ENCODE results near the gene DNAH8.
"Not testable (repeated sequence)": the region's sequence is repeated elsewhere in the genome, so short reads cannot be mapped to it uniquely, and the experiment has no call there.

DNAH8 gene

DNA sequence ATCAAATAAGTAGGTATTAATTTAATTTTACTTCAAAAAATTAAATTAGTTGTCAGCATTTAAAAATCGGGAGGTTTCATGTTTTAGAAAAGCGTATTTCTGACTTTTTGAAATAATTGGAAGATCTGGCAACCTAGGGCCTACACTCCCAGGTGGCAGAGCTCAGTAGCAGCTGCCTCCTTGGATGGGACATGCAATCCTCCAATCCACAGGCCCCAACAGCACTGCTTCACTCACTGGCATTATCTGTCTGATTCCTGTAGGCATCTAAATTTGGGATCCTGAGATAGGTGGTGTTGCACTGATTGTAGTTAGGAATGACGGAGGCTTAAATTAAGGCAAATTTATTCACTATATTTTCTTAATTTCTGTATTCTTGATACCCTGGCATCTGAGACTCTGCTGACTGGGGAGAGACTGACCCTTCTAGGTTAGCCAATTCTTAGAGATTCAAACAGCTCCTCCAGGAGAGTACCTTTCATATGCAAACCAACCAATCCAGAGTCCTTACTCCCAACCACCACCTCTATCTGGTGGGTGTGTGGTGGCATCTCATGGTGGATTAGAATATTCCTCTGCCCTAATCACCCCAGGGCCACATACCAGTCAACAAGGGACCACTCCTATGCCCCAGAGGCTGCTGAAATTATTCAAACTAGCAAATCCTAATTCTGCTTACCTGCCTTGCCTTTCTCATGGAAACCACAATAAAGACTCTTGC is 186.9 kb downstream of the DNAH8 start:
- DNase-seq (ENCODE audit: low read depth in 2 of 2): no peak

DNA sequence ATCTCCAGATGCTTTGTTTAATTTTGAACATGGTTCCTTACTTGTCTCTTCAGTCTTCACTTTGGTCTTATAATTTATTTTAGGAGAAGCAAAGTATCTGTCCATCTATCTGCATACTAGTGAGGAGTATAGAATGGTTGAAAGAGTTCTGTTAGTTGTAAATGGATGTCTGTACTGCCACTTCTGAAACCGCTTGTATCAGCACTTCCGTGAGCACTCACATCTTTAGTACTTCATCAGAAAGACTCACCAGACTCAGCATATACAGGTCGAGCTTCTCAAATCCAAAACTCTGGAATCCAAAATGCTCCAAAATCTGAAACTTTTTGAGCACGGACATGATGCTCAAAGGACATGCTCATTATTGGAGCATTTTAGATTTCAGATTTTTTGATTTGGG is 191.5 kb downstream of the DNAH8 start:
- DNase-seq (ENCODE audit: low read depth in 2 of 2): no peak

- DNase-seq (ENCODE audit: low read depth in 2 of 2): no peak
These were observed 192.2 kb downstream of the DNAH8 start for GRCh38 chr6:38907264-38907663.

GRCh38 chr6:38909015-38909730 is 194.1 kb downstream of the DNAH8 start:
- DNase-seq (ENCODE audit: low read depth in 2 of 2): no peak

GRCh38 chr6:38910207-38910606 is 195.1 kb downstream of the DNAH8 start:
- DNase-seq (ENCODE audit: low read depth in 2 of 2): no peak

DNA sequence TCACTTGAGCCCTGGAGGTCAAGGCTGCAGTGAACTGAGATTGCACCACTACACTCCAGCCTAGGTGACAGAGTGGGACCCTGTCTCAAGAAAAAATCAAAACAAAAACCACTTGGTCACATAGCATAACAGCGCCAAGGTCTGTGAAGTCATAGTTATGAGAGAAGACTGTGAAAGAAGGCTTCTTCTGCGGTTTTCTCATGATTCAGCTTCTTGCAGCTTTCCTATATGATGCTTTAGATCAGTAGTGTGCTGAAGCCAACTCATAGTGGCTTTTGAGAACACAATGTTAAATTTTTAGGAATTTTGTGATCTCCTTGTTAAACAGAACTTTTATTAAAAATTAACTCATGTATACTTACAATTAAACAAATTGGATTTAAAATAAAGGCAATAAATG is 197.3 kb downstream of the DNAH8 start:
- no peak for DNase-seq (ENCODE audit: low read depth in 2 of 2)

DNA sequence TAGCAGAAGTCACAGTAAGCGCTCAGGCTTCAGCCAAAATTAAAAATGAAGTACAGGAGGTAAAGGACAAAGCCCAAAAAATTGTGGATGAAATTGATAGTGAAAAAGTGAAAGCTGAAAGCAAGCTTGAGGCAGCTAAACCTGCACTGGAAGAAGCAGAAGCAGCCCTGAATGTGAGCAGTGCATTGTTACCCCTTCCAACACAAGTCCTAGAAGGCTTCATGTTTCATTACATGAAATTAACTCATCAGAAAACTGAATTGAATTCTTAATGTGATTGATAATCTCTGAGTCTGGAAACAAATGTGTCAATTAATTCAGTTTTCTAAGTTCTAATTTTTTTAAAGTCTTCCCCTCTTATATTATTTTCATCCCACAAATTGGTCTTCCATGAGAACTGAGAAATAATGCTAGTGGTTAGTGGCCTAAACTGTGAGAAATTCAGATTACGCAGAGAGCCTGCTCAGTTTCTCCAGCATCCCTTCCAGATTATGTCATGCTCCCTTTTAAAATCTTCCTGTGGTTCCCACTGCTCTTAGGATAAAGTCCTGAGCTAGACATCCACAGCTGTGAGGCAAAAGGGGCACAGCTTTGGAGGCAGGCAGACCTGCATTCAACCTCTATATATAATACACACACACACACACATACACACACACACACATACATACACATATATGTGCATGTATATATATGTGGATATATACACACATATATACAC is 200.3 kb downstream of the DNAH8 start:
- no peak for DNase-seq (ENCODE audit: low read depth in 2 of 2)

DNA sequence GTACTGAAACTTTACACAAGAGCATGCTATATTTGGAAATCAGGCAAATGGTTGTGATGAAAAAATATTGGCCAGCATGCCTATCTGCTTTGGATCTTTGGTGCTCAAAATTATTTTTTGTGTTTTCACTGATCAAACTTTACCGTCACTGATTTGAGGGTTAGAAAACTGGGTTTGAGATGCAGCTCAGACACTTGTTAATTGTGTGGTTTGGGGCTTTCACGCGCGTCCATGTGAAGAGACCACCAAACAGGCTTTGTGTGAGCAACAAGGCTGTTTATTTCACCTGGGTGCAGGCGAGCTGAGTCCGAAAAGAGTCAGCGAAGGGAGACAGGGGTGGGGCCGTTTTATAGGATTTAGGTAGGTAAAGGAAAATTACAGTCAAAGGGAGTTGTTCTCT is 206.4 kb downstream of the DNAH8 start:
- not testable (repeated sequence) for DNase-seq (ENCODE audit: low read depth in 2 of 2)

DNA sequence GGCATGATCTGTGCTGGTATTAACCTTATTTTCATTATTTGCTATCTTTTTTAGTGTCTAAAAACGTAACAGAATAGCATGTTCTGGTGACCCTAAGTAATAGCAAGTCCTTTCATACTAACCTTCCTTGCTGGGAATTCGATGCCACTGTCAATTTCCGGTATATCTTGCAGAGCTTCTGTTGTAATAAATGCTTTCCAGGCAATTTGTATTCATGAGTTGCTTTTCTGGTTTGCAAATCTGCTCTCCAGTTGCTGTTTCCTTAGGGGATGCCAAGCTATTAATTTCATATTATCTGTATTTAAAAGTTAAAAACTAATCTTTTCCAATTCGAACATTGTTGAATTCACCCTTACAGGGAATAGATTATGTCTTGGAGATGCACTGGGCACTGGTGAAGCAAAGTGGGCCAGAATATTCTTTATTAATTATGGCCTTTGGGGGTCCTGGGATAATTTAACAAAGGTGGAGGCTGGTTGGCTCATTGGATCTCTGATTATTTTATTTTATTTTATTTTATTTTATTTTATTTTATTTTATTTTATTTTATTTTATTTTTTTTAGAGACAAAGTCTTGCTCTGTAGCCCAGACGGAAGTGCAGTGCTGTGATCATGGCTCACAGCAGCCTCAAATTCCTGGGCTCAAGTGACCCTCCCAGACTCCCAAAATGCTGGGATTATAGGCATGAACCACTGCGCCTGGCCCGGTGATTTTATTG is 209.8 kb downstream of the DNAH8 start:
- DNase-seq (ENCODE audit: low read depth in 2 of 2): no peak

GRCh38 chr6:38929560-38929959 is 214.4 kb downstream of the DNAH8 start:
- no peak for DNase-seq (ENCODE audit: low read depth in 2 of 2)

GRCh38 chr6:38933426-38933825 is 218.3 kb downstream of the DNAH8 start:
- DNase-seq (ENCODE audit: low read depth in 2 of 2): no peak

- DNase-seq (ENCODE audit: low read depth in 2 of 2): no peak
These were observed 219.9 kb downstream of the DNAH8 start for GRCh38 chr6:38935051-38935450.

GRCh38 chr6:38937839-38938613 is 222.9 kb downstream of the DNAH8 start:
- DNase-seq (ENCODE audit: low read depth in 2 of 2): no peak

DNA sequence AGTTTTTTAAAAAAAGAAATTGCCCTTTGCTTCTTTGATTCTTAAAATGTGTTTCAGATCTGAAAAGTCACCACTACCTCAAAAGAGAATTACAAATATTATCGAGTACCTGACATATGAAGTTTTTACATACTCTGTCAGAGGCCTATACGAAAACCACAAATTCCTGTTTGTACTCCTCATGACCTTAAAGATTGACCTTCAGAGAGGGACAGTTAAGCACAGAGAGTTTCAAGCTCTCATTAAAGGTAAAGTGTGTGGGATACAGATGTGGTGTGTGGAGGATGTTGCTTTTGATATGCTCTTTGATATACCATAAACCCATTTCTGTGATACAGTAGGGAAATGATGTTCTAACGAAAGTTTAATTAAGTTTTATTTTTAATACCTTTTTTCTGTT is 223.6 kb downstream of the DNAH8 start:
- DNase-seq (ENCODE audit: low read depth in 2 of 2): no peak

- no peak for DNase-seq (ENCODE audit: low read depth in 2 of 2)
These were observed 227.3 kb downstream of the DNAH8 start for GRCh38 chr6:38942442-38942841.

DNA sequence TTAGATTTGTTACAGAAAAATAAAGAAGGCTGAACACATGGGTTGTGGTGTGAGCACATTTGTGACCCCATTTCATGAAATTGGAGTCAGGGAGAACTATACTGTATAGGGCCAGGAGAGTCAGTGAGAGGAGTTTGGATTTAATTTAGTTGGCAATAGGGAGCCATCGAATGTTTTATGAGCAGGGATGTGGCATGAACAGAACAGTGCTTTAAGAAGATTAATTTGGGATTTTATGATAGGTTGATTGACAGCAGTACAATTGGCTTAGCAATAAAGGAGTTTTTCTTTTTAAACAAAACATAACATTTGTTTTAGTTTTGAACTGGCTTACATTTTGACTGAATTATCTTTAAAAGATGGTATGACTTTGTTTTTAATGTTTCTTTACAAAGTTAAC is 227.9 kb downstream of the DNAH8 start:
- DNase-seq (ENCODE audit: low read depth in 2 of 2): no peak

- DNase-seq (ENCODE audit: low read depth in 2 of 2): no peak
These were observed 228.9 kb downstream of the DNAH8 start for GRCh38 chr6:38943964-38944363.

DNA sequence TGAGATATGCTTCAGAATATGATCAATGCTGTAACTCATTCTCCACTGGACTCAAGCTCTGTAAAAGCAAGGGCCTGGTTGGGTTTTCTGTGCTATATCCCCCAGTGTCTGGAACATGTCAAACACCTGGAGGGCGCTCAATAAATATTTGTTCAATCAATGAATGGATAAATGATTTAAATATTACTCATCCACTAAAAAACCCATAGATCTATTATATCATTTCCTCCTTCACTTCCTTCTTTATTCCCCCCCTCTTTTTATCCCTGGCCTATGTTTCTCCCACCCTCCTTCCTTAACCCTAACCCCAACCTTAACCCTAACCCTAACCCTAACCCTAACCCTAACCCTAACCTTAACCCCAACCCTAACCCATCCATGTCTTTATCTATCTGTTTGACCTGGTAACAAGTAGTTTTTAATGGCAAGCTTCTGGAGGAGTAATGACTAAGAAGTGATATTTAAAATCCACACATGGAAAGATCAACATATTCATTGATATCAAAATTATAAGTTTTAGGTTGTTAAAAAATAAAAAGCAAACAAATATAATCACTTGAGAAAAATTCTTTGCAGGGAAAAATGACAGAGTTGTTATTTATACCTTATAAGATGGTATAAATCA is 229.7 kb downstream of the DNAH8 start:
- no peak for DNase-seq (ENCODE audit: low read depth in 2 of 2)

DNA sequence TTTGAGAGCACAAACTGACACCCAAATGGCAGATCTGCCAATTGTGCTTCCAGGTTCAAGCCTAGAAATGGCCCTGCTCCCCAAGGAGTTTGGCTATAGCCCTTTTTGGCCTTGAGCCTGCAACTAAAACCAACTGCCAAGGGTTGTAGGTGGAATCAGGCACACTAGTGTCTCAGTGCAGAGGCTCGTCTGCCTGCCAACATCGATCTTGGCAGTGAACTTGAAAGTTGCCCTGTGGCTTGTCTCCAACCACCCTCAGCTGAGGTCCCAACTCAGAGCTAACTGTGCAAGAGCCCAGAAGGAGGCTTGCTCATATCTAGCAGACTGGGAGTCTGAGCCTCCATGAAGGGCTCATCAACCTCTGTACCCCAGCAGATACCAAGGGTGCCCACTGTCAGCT is 240.8 kb downstream of the DNAH8 start:
- DNase-seq (ENCODE audit: low read depth in 2 of 2): no peak

DNA sequence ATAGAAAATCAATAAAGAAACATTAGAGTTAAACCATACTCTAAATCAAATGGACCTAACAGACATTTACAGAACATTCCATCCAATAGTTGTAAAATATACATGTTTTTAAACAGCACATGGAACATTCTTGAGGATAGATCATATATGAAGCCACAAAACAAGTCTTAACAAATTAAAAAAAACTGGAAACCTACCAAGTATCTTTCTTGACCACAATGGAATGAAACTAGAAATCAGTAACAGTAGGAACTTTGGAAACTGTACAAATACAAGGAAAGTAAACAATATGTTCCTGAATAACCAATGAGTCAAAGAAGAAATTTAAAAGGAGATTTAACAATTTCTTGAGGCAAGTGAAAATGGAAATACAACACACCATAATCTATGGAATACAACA is 242.3 kb downstream of the DNAH8 start:
- DNase-seq (ENCODE audit: low read depth in 2 of 2): no peak

- DNase-seq (ENCODE audit: low read depth in 2 of 2): no peak
These were observed 244.0 kb downstream of the DNAH8 start for GRCh38 chr6:38959138-38959537.

Data from stimulated activated CD4-positive, alpha-beta T cell treated with anti-CD3 and anti-CD28 coated beads, Interleukin-1b, Interleukin-23, amount 100 ng/mL, for 4 hours (primary cell).